GM21360 (cell line): ENCODE results near the gene AGBL1.

Source experiments
- ATAC-seq: cut with Tn5 transposase; IDR thresholded peaks from one replicate; pipeline ENCODE4 v1.9.1; 2021; ENCODE audit warnings: mild to moderate bottlenecking, moderate library complexity; ENCODE audit not compliant: unreplicated experiment

AGBL1 gene

GRCh38 chr15:86629409-86630356, 550.0 kb downstream of the AGBL1 start:
- no peak for ATAC-seq

- no peak for ATAC-seq
Observed at GRCh38 chr15:86630946-86631345, 551.3 kb downstream of the AGBL1 start.

GRCh38 chr15:86634146-86634545, 554.5 kb downstream of the AGBL1 start:
- no peak for ATAC-seq

- no peak for ATAC-seq
Observed at GRCh38 chr15:86634992-86635638, 555.4 kb downstream of the AGBL1 start.

- no peak for ATAC-seq
Observed at GRCh38 chr15:86644339-86644738, 564.7 kb downstream of the AGBL1 start.

GRCh38 chr15:86645925-86646500, 566.3 kb downstream of the AGBL1 start:
- ATAC-seq = no peak

GRCh38 chr15:86647810-86648440, 568.3 kb downstream of the AGBL1 start:
- ATAC-seq = no peak

- ATAC-seq = no peak
Observed at GRCh38 chr15:86649277-86649676, 569.6 kb downstream of the AGBL1 start.

GRCh38 chr15:86650094-86650493, 570.4 kb downstream of the AGBL1 start:
- no peak for ATAC-seq

- ATAC-seq = no peak
Observed at GRCh38 chr15:86653344-86654197, 573.9 kb downstream of the AGBL1 start.

GRCh38 chr15:86654501-86654900, 574.8 kb downstream of the AGBL1 start:
- ATAC-seq = no peak

GRCh38 chr15:86657305-86657704, 577.6 kb downstream of the AGBL1 start:
- no peak for ATAC-seq

- ATAC-seq = no peak
Observed at GRCh38 chr15:86659724-86660411, 580.2 kb downstream of the AGBL1 start.

GRCh38 chr15:86661580-86661979, 581.9 kb downstream of the AGBL1 start:
- no peak for ATAC-seq

GRCh38 chr15:86663304-86663703, 583.6 kb downstream of the AGBL1 start:
- ATAC-seq = no peak

- no peak for ATAC-seq
Observed at GRCh38 chr15:86663979-86664378, 584.3 kb downstream of the AGBL1 start.

- no peak for ATAC-seq
Observed at GRCh38 chr15:86664581-86664980, 584.9 kb downstream of the AGBL1 start.

- no peak for ATAC-seq
Observed at GRCh38 chr15:86676002-86676401, 596.3 kb downstream of the AGBL1 start.

GRCh38 chr15:86677278-86677677, 597.6 kb downstream of the AGBL1 start:
- no peak for ATAC-seq

- ATAC-seq = no peak
Observed at GRCh38 chr15:86685263-86685662, 605.6 kb downstream of the AGBL1 start.
